Activated CD8-positive, alpha-beta T cell treated with anti-CD3 and anti-CD28 coated beads for 36 hours (primary cell): ENCODE results near the gene ELAVL2. TPM values are rescaled to one million over a fixed set of nuclear protein-coding genes. Genes with fewer than 3 reads are reported as not detected.
"Not testable (repeated sequence)": the region's sequence is repeated elsewhere in the genome, so short reads cannot be mapped to it uniquely, and the experiment has no call there.

Source experiments
- ATAC-seq: fragments of 200-7000 bp; cut with Tn5 transposase; one replicate; pipeline ENCODE4 v1.10.0; 2021; ENCODE audit warnings: mild to moderate bottlenecking, moderate library complexity
- CTCF ChIA-PET: fragments of 350-600 bp; sonication (Branson Sonifier 250); formaldehyde crosslinking; loops from one replicate; lab custom pipeline; 2021; ENCODE audit warnings: antibody characterized with exemption; lab: Charles Lee
- POLR2A ChIA-PET: fragments of 350-600 bp; sonication (Branson Sonifier 250); formaldehyde crosslinking; loops from one replicate; lab custom pipeline; 2021; ENCODE audit warnings: antibody characterized with exemption; lab: Charles Lee
- DNase-seq: peaks from one replicate; pipeline ENCODE4 v3.0.0-alpha.2; 2020
- H3K27ac Mint-ChIP-seq: one replicate; pipeline ENCODE4 v1.8.0; 2021; ENCODE audit warnings: mild to moderate bottlenecking, mixed read lengths
- H3K27me3 Mint-ChIP-seq: one replicate; pipeline ENCODE4 v1.8.0; 2021; ENCODE audit warnings: mixed read lengths
- H3K36me3 Mint-ChIP-seq: one replicate; pipeline ENCODE4 v1.8.0; 2021; ENCODE audit warnings: low read depth, mixed read lengths
- H3K4me1 Mint-ChIP-seq: one replicate; pipeline ENCODE4 v1.8.0; 2021; ENCODE audit warnings: low read depth, mixed read lengths
- H3K4me3 Mint-ChIP-seq: one replicate; pipeline ENCODE4 v1.8.0; 2021; ENCODE audit warnings: mild to moderate bottlenecking, moderate library complexity, mixed read lengths
- H3K9me3 Mint-ChIP-seq: one replicate; pipeline ENCODE4 v1.8.0; 2021; ENCODE audit warnings: mixed read lengths
- intact Hi-C: fragments of 100-400 bp; cut with micrococcal nuclease; formaldehyde crosslinking; loops from one replicate; pipeline ENCODE4 v1.10.0; 2022
- total RNA-seq, 2 experiments: library from RNA; stranded (reverse); gene quantifications; one replicate each; pipeline ENCODE4 v1.2.3, GENCODE V29; 2021
- TF ChIP-seq, protein P1 (sequence below): fragments of 200-600 bp; IDR thresholded peaks from one replicate; pipeline ENCODE4 v1.8.0; 2022; ENCODE audit warnings: antibody characterized with exemption, mild to moderate bottlenecking

Gene ELAVL2
- total RNA-seq, 2 experiments from 2014 or later = not detected

DNA sequence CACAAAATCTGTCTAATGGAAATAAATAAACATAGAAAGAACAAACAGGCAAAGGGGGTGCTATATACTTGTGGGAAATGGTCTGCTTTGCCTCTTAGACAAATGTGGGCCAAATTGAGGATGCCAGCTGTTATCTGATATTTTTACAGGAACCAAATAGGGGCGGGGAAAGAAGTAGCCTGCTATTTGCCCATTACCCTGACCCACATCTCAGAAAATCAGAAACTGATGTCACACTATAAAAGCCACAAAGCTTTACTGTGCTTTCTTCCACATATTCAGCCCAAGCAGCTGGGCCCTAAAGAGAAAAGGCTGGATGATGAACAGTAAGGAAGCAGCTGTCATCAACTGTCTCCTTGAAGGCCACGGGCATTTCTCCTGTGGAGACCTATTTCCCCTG lies 97.3 kb downstream of the ELAVL2 start:
- H3K36me3 Mint-ChIP-seq = no peaks in the 10 kb centered on the region
- TF ChIP-seq, protein P1, sequence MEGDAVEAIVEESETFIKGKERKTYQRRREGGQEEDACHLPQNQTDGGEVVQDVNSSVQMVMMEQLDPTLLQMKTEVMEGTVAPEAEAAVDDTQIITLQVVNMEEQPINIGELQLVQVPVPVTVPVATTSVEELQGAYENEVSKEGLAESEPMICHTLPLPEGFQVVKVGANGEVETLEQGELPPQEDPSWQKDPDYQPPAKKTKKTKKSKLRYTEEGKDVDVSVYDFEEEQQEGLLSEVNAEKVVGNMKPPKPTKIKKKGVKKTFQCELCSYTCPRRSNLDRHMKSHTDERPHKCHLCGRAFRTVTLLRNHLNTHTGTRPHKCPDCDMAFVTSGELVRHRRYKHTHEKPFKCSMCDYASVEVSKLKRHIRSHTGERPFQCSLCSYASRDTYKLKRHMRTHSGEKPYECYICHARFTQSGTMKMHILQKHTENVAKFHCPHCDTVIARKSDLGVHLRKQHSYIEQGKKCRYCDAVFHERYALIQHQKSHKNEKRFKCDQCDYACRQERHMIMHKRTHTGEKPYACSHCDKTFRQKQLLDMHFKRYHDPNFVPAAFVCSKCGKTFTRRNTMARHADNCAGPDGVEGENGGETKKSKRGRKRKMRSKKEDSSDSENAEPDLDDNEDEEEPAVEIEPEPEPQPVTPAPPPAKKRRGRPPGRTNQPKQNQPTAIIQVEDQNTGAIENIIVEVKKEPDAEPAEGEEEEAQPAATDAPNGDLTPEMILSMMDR = no peak
- peaks cover 7% of the 10 kb centered on the region for H3K9me3 Mint-ChIP-seq
- no peaks in the 10 kb centered on the region for H3K27me3 Mint-ChIP-seq
- H3K4me1 Mint-ChIP-seq = no peaks in the 10 kb centered on the region
- ChIA-PET POLR2A (no interaction called here), CTCF (no interaction called here)
- no peak for DNase-seq
- H3K4me3 Mint-ChIP-seq = no peak overlapping the region
- intact Hi-C loops = no loop called here
- no peak overlapping the region for H3K27ac Mint-ChIP-seq
- ATAC-seq = no peak

DNA sequence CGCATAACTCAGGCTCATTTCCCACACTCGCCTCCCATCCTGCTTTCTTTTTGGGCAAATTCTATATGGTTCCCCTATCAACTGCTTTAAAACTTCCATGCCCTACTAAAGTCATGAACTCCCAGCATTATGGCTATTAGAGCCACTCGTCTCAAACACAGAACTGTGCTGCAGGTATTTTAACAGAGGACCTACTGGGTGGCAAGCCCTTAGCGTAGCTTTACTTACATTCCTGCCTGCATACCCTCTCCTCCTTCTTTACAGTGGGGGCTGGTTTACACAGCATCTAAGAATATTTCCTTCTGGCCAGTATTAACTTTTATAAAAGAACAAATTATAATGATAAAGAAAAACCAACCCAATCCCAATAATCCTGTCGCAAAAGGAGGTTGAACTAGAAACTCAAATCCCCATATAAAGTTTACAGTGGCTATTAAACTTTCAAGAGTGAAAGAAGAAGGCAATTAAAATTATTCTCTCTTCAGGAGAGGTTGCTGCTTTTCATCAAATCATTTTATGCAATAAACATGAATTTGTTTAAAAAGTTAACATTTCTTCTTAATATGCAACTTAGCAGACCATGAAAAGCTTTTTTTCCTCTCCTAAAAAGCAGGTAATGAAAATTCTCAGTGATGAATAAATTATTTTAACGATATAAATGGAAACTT lies 100.6 kb downstream of the ELAVL2 start:
- TF ChIP-seq, protein P1 = no peak
- Mint-ChIP-seq H3K4me3 (no peak overlapping the region), H3K27me3 (no peaks in the 10 kb centered on the region), H3K27ac (no peak overlapping the region), H3K36me3 (no peaks in the 10 kb centered on the region), H3K4me1 (no peaks in the 10 kb centered on the region), H3K9me3 (peaks cover 6% of the 10 kb centered on the region)
- ChIA-PET CTCF (no interaction called here), POLR2A (no interaction called here)
- ATAC-seq (no peak), DNase-seq (no peak)
- intact Hi-C loops = no loop called here

DNA sequence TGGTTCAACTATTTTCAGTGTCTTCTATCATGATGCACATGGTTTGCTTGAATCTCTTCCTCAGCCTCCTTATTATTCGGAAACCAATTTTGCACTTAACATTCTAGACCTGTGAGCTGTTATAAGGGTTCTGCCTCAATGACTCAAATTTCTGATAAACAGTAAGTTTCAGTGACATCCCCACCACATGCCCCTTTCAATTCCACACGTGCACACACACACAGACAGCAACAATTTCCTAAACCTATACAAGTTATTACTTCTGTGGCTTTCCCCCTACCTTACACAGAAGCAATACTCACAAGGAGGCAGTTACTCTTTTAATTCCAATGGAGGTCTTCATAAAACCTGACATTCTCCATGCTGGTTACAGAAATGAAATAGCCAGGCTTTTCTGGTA lies 102.4 kb downstream of the ELAVL2 start:
- CTCF ChIA-PET = no interaction called here
- Mint-ChIP-seq H3K4me1 (no peaks in the 10 kb centered on the region), H3K36me3 (no peaks in the 10 kb centered on the region), H3K9me3 (peaks cover 6% of the 10 kb centered on the region), H3K27ac (no peak overlapping the region), H3K4me3 (no peak overlapping the region), H3K27me3 (no peaks in the 10 kb centered on the region)
- TF ChIP-seq, protein P1 = no peak
- no peak for DNase-seq
- ATAC-seq = no peak
- intact Hi-C loops = no loop called here
- POLR2A ChIA-PET = no interaction called here

DNA sequence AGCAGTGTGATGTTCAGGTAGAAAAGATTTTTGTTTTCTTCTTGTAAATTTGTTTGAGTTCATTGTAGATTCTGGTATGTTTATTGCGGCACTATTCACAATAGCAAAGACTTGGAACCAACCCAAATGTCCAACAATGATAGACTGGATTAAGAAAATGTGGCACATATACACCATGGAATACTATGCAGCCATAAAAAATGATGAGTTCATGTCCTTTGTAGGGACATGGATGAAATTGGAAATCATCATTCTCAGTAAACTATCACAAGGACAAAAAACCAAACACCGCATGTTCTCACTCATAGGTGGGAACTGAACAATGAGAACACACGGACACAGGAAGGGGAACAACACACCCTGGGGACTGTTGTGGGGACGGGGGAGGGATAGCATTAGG lies 103.0 kb downstream of the ELAVL2 start:
- H3K4me1 Mint-ChIP-seq, CTCF ChIA-PET, H3K27me3 Mint-ChIP-seq, H3K36me3 Mint-ChIP-seq, intact Hi-C loops, POLR2A ChIA-PET, ATAC-seq, H3K27ac Mint-ChIP-seq, DNase-seq, H3K9me3 Mint-ChIP-seq, H3K4me3 Mint-ChIP-seq: not testable (repeated sequence)

DNA sequence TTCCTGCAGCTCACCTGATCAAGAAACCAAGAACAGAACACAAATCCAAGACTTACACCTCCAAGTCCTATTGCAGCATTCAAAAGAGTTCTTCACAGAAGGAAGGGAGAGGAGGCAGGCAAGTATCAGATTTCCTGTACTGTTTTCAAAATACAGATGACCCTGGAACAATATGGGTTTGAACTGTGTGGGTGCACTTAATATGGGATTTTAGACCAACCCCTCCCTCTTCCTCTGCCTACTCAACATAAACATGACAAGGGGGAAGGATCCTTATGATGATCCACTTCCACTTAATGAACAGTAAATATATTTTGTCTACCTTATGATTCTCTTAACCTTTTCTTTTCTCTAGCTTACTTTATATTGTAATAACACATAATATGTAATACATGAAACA lies 104.6 kb downstream of the ELAVL2 start:
- intact Hi-C loops = no loop called here
- TF ChIP-seq, protein P1 = no peak
- CTCF ChIA-PET = no interaction called here
- POLR2A ChIA-PET = no interaction called here
- H3K27ac Mint-ChIP-seq = no peak overlapping the region
- no peaks in the 10 kb centered on the region for H3K36me3 Mint-ChIP-seq
- no peaks in the 10 kb centered on the region for H3K4me1 Mint-ChIP-seq
- DNase-seq (no peak), ATAC-seq (no peak)
- H3K4me3 Mint-ChIP-seq = no peak overlapping the region
- no peaks in the 10 kb centered on the region for H3K27me3 Mint-ChIP-seq
- peaks cover 4% of the 10 kb centered on the region for H3K9me3 Mint-ChIP-seq
